Activated naive CD4-positive, alpha-beta T cell treated with anti-CD3 and anti-CD28 coated beads, Interleukin-2, amount 10 ng/mL, durations not matched to agents 7 days and 5 days (primary cell): ENCODE data around the gene TOM1L2.

Experiments
- CTCF ChIA-PET: fragments of 350-600 bp; sonication (Branson Sonifier 250); formaldehyde crosslinking; loops from one replicate; lab custom pipeline; 2021; ENCODE audit warnings: antibody characterized with exemption; lab: Charles Lee
- DNase-seq: peaks from one replicate; pipeline ENCODE4 v3.0.0-alpha.2; 2020
- H3K27ac Mint-ChIP-seq: one replicate; pipeline ENCODE4 v1.8.0; 2021; ENCODE audit warnings: mild to moderate bottlenecking, moderate library complexity, mixed read lengths
- H3K27me3 Mint-ChIP-seq: one replicate; pipeline ENCODE4 v1.8.0; 2021; ENCODE audit warnings: mild to moderate bottlenecking, mixed read lengths
- H3K36me3 Mint-ChIP-seq: one replicate; pipeline ENCODE4 v1.8.0; 2021; ENCODE audit warnings: mixed read lengths
- H3K4me1 Mint-ChIP-seq: one replicate; pipeline ENCODE4 v1.8.0; 2021; ENCODE audit warnings: mixed read lengths
- H3K4me3 Mint-ChIP-seq: one replicate; pipeline ENCODE4 v1.8.0; 2021; ENCODE audit warnings: mild to moderate bottlenecking, moderate library complexity, mixed read lengths
- H3K9me3 Mint-ChIP-seq: one replicate; pipeline ENCODE4 v1.8.0; 2021; ENCODE audit warnings: mixed read lengths

The TOM1L2 gene

GRCh38 chr17:17907469-17907868, 64.7 kb downstream of the TOM1L2 start:
- peaks cover 4% of the 10 kb centered on the region for H3K36me3 Mint-ChIP-seq
- no peaks in the 10 kb centered on the region for H3K4me1 Mint-ChIP-seq
- H3K9me3 Mint-ChIP-seq = no peaks in the 10 kb centered on the region
- H3K4me3 Mint-ChIP-seq = no peak overlapping the region
- DNase-seq = no peak
- CTCF ChIA-PET = interaction anchor here (0.7 to 1.9 kb wide), 2 partner anchors 11 to 12 kb away, joined by 3 to 4 read pairs; no protein-coding TSS in a partner anchor
- no peak overlapping the region for H3K27ac Mint-ChIP-seq
- no peaks in the 10 kb centered on the region for H3K27me3 Mint-ChIP-seq

GRCh38 chr17:17906418-17907215, 65.6 kb downstream of the TOM1L2 start:
- Mint-ChIP-seq H3K4me1 (no peaks in the 10 kb centered on the region), H3K9me3 (no peaks in the 10 kb centered on the region), H3K27me3 (no peaks in the 10 kb centered on the region), H3K36me3 (peaks cover 4% of the 10 kb centered on the region), H3K27ac (no peak overlapping the region), H3K4me3 (no peak overlapping the region)
- CTCF ChIA-PET = interaction anchor here (0.7 to 1.9 kb wide), 2 partner anchors 12 to 13 kb away, joined by 3 to 4 read pairs; no protein-coding TSS in a partner anchor
- no peak for DNase-seq

DNA sequence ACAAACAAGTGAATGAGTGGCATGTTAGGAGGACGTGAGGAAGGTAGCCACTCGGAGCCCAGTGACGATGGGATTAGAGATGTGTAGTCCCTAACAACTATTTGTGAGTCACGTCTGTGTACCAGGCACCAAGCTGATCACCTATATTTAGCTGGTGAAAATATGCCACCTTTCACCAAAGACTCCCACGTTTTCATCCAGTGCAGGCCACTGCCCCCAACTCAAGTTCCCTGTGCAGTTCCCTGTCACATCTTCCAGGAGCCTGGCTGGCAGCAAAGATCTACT, 67.2 kb downstream of the TOM1L2 start:
- no peaks in the 10 kb centered on the region for H3K27me3 Mint-ChIP-seq

GRCh38 chr17:17904166-17905035, 67.8 kb downstream of the TOM1L2 start:
- no peak for DNase-seq
- no peaks in the 10 kb centered on the region for H3K4me1 Mint-ChIP-seq
- H3K27me3 Mint-ChIP-seq = no peaks in the 10 kb centered on the region
- no peaks in the 10 kb centered on the region for H3K9me3 Mint-ChIP-seq
- peaks cover 3% of the 10 kb centered on the region for H3K36me3 Mint-ChIP-seq
- CTCF ChIA-PET = no interaction called here
- no peak overlapping the region for H3K27ac Mint-ChIP-seq
- H3K4me3 Mint-ChIP-seq = no peak overlapping the region

More for the DNA sequence above, 67.2 kb downstream of the TOM1L2 start:
- no peaks in the 10 kb centered on the region for H3K9me3 Mint-ChIP-seq
- H3K4me1 Mint-ChIP-seq = no peaks in the 10 kb centered on the region
- CTCF ChIA-PET = no interaction called here
- no peak overlapping the region for H3K4me3 Mint-ChIP-seq
- H3K27ac Mint-ChIP-seq = no peak overlapping the region
- H3K36me3 Mint-ChIP-seq = peaks cover 3% of the 10 kb centered on the region
- DNase-seq = no peak

- Mint-ChIP-seq H3K9me3 (no peaks in the 10 kb centered on the region), H3K4me3 (no peak overlapping the region), H3K27ac (no peak overlapping the region), H3K27me3 (no peaks in the 10 kb centered on the region), H3K4me1 (peaks cover 7% of the 10 kb centered on the region), H3K36me3 (peaks cover 13% of the 10 kb centered on the region)
- no peak for DNase-seq
- CTCF ChIA-PET = no interaction called here
Measured at GRCh38 chr17:17902877-17903276, 69.3 kb downstream of the TOM1L2 start.

DNA sequence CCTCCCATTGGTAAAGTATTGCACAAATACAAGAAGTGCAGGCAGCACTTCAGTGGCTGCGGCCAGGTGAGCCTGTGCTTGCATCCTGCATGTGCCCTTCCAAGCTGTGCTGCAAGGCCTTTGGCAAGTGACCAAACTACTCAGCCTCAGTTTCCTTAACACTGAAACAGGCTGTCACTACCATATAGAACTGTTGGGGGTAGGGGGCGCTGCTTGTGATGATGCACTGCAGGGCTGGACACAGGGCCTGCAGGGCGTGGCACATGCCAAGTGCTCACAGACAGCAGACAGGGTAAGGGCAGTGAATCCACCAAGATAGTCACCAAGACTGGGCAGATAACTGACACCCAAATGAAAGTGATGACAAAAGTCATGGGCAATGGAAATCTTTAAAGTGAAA, 69.8 kb downstream of the TOM1L2 start:
- Mint-ChIP-seq H3K4me1 (peaks cover 12% of the 10 kb centered on the region), H3K36me3 (peaks cover 16% of the 10 kb centered on the region), H3K27me3 (no peaks in the 10 kb centered on the region), H3K4me3 (no peak overlapping the region), H3K27ac (peak overlapping the region; percentile 50), H3K9me3 (no peaks in the 10 kb centered on the region)
- CTCF ChIA-PET = interaction anchor here (1.0 kb wide), 1 partner anchor 11 kb away, joined by 3 read pairs; no protein-coding TSS in a partner anchor
- DNase-seq = no peak

GRCh38 chr17:17900615-17901520, 71.3 kb downstream of the TOM1L2 start:
- Mint-ChIP-seq H3K4me1 (peaks cover 22% of the 10 kb centered on the region), H3K36me3 (peaks cover 21% of the 10 kb centered on the region), H3K9me3 (no peaks in the 10 kb centered on the region), H3K27me3 (no peaks in the 10 kb centered on the region), H3K27ac (no peak overlapping the region), H3K4me3 (no peak overlapping the region)
- CTCF ChIA-PET = interaction anchor here (0.6 to 1.6 kb wide), 3 partner anchors 9 to 20 kb away, joined by 3 to 5 read pairs (median 3); no protein-coding TSS in a partner anchor
- no peak for DNase-seq

DNA sequence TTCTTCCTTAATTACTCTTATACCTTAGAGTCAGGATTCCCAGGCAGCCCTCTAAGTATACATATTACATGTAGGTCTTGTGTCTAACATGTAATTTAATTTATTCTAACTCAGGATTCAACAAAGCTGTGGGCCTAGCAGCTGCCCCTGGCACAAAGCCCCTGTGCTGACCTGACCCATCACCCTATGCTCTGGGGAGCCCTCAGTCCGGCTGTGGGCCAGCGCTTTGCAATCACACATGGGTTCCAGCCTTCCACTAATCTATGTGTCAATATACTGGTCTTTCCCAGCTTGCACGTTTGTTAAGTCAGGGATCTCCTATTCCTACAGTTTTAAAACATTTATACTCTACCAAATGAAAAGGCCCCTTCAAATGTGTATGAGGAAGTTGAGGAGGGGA, 72.7 kb downstream of the TOM1L2 start:
- no peaks in the 10 kb centered on the region for H3K27me3 Mint-ChIP-seq
- peaks cover 22% of the 10 kb centered on the region for H3K4me1 Mint-ChIP-seq
- CTCF ChIA-PET = interaction anchor here (1.1 to 1.6 kb wide), 2 partner anchors 8 to 20 kb away, joined by 5 read pairs; no protein-coding TSS in a partner anchor
- no peak overlapping the region for H3K4me3 Mint-ChIP-seq
- no peaks in the 10 kb centered on the region for H3K9me3 Mint-ChIP-seq
- H3K27ac Mint-ChIP-seq = no peak overlapping the region
- H3K36me3 Mint-ChIP-seq = peaks cover 20% of the 10 kb centered on the region
- no peak for DNase-seq

GRCh38 chr17:17898673-17899072, 73.5 kb downstream of the TOM1L2 start:
- no peak for DNase-seq
- peaks cover 22% of the 10 kb centered on the region for H3K4me1 Mint-ChIP-seq
- CTCF ChIA-PET = interaction anchor here (0.6 to 1.1 kb wide), 2 partner anchors 20 to 86 kb away, joined by 3 to 5 read pairs; no protein-coding TSS in a partner anchor
- H3K9me3 Mint-ChIP-seq = no peaks in the 10 kb centered on the region
- H3K4me3 Mint-ChIP-seq = no peak overlapping the region
- no peak overlapping the region for H3K27ac Mint-ChIP-seq
- peaks cover 25% of the 10 kb centered on the region for H3K36me3 Mint-ChIP-seq
- no peaks in the 10 kb centered on the region for H3K27me3 Mint-ChIP-seq

DNA sequence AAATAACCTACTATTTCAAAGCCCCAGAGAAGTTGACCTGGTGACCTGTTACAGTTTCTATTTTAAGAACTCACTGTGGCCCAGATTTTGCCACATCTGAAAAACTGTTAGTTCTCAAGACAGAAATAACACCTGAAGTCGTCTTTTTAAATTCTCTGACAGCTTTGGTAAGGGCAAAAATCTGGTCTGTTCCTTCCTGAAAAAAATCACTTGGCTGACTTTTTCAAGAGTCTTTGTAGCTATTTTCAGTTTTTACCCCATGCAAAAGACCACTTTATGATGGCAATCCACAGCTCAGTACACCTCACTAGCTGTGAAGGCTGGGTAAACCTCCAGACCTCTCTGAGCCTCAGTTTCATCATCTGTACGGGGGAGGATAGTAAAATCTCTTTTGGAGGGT, 74.8 kb downstream of the TOM1L2 start:
- Mint-ChIP-seq H3K4me1 (peaks cover 24% of the 10 kb centered on the region), H3K4me3 (no peak overlapping the region), H3K27me3 (no peaks in the 10 kb centered on the region), H3K9me3 (no peaks in the 10 kb centered on the region), H3K27ac (peak overlapping the region; percentile 81), H3K36me3 (peaks cover 32% of the 10 kb centered on the region)
- CTCF ChIA-PET = interaction anchor here (0.8 to 1.1 kb wide), 2 partner anchors 21 to 150 kb away, joined by 3 read pairs; no protein-coding TSS in a partner anchor
- DNase-seq = no peak

DNA sequence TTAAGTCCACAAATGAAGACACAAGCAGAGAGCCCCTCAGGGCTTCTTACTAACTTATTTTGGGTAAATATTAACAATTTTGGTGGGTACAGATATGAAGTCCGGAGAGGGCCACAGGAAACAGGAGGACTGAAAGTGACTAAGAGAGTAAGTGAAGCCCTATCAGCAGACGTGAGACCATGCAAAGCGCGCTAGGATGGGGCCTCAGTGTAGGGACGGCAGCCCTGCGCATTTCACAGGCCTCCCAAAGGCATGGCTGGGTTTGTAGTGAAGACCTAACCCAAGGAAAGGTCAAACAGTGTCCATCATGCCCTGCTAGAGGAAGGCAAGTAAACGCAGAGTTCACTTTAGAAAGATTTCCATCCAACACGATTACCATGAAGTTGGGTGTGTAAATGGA, 75.5 kb downstream of the TOM1L2 start:
- Mint-ChIP-seq H3K4me3 (no peak overlapping the region), H3K27ac (no peak overlapping the region), H3K27me3 (no peaks in the 10 kb centered on the region), H3K4me1 (peaks cover 27% of the 10 kb centered on the region), H3K9me3 (no peaks in the 10 kb centered on the region), H3K36me3 (peaks cover 32% of the 10 kb centered on the region)
- DNase-seq = no peak
- CTCF ChIA-PET = interaction anchor here (0.8 to 1.1 kb wide), 2 partner anchors 21 to 151 kb away, joined by 3 read pairs; no protein-coding TSS in a partner anchor

GRCh38 chr17:17893801-17894644, 78.2 kb downstream of the TOM1L2 start:
- Mint-ChIP-seq H3K4me3 (no peak overlapping the region), H3K27ac (no peak overlapping the region), H3K36me3 (peaks cover 36% of the 10 kb centered on the region), H3K9me3 (no peaks in the 10 kb centered on the region), H3K27me3 (no peaks in the 10 kb centered on the region), H3K4me1 (peaks cover 29% of the 10 kb centered on the region)
- DNase-seq = no peak
- CTCF ChIA-PET = interaction anchor here (0.6 to 4.9 kb wide), 3 partner anchors 10 to 140 kb away, joined by 3 to 43 read pairs (median 3); no protein-coding TSS in a partner anchor

GRCh38 chr17:17892731-17893130, 79.5 kb downstream of the TOM1L2 start:
- H3K4me3 Mint-ChIP-seq = no peak overlapping the region
- H3K27ac Mint-ChIP-seq = no peak overlapping the region
- H3K4me1 Mint-ChIP-seq = peaks cover 21% of the 10 kb centered on the region
- peaks cover 25% of the 10 kb centered on the region for H3K36me3 Mint-ChIP-seq
- H3K27me3 Mint-ChIP-seq = no peaks in the 10 kb centered on the region
- CTCF ChIA-PET = interaction anchor here (4.9 kb wide), 1 partner anchor 141 kb away, joined by 43 read pairs; no protein-coding TSS in a partner anchor
- no peak for DNase-seq
- no peaks in the 10 kb centered on the region for H3K9me3 Mint-ChIP-seq
